Fibroblast of mammary gland (primary cell): ENCODE data around the gene TBCA.

Experiments
- DNase-seq: peaks from one replicate; pipeline ENCODE4 v3.0.0-alpha.2; 2010; ENCODE audit warnings: low read depth
- H3K4me3 ChIP-seq: 2 replicates; pipeline ENCODE4 v1.5.1; 2011; ENCODE audit warnings: low read depth, mild to moderate bottlenecking, low read length, moderate library complexity; ENCODE audit not compliant: control insufficient read depth
- CTCF ChIP-seq: conservative IDR thresholded peaks from 2 replicates; pipeline ENCODE4 v1.5.1; 2011; ENCODE audit warnings: low read depth, low read length, inconsistent platforms; ENCODE audit not compliant: control insufficient read depth, insufficient read depth

The TBCA gene

DNA sequence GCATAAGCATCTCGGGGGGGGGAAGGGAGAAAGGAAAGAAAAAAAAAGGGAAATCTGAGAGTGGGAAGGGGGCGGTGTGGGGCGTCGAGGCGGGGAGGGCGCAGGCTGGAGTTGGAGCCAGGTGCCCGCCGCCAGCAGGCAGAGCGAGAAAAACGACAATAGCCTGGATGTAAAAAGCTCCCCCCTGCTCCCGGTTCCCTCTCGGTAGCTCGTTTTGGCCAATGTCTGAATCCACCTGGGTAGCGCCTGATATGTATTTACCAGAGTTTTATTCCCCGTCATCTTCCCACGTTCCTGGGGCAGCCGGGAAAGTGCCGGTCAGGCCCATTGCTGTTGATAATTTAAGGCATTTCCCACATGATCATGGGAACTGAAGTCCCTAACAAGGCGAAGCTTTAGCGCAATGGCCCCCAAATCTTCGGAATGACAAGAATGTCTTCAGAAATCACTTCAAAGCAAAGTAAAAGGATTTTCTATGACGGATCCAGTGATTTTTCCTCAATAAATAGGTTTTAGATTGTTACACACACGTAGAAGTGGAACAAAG lies 134.7 kb downstream of the TBCA start:
- no peak overlapping the region for H3K4me3 ChIP-seq
- TF ChIP-seq CTCF: no peak
- DNase-seq: no peak
